CD14-positive monocyte (primary cell): ENCODE results near the gene HDGFL1. TPM values are rescaled to one million over a fixed set of nuclear protein-coding genes. Genes with fewer than 3 reads are reported as not detected.

ENCODE experiments used
- DNase-seq, 3 donors: peaks; one replicate each; pipeline ENCODE4 v3.0.0-alpha.2; 2011 to 2022
- H2AFZ ChIP-seq: 2 replicates; pipeline ENCODE4 v1.6.0; 2012; ENCODE audit warnings: mild to moderate bottlenecking, low read depth, low read length, inconsistent platforms; ENCODE audit not compliant: insufficient read depth, poor library complexity, severe bottlenecking
- H3K27ac ChIP-seq, 2 donors: 1 replicate in 1 of 2; 2 replicates in 1 of 2; pipeline ENCODE4 v1.5.1; 2012 to 2013; ENCODE audit warnings: low read length in 2 of 2, control low read depth in 1 of 2, inconsistent platforms in 1 of 2, low read depth in 1 of 2, mild to moderate bottlenecking in 1 of 2
- H3K27me3 ChIP-seq, 2 donors: one replicate each; pipeline versions ENCODE4 v1.6.0 to v1.6.1; 2011 to 2013; ENCODE audit warnings: low read length in 2 of 2; ENCODE audit not compliant: control insufficient read depth in 2 of 2, insufficient read depth in 2 of 2
- H3K36me3 ChIP-seq, 2 donors: replicated peaks in 1 of 2; 1 replicate in 1 of 2; 2 replicates in 1 of 2; pipeline versions ENCODE4 v1.5.1 to v1.6.1; 2012 to 2013; ENCODE audit warnings: low read length in 2 of 2, control low read depth in 1 of 2, inconsistent platforms in 1 of 2, mild to moderate bottlenecking in 1 of 2; ENCODE audit not compliant: insufficient read depth in 2 of 2, control insufficient read depth in 1 of 2
- H3K4me1 ChIP-seq, 2 donors: 1 replicate in 1 of 2; 2 replicates in 1 of 2; pipeline versions ENCODE4 v1.5.1 to v1.6.1; 2012 to 2013; ENCODE audit warnings: low read length in 2 of 2, control low read depth in 1 of 2, inconsistent platforms in 1 of 2, mild to moderate bottlenecking in 1 of 2, moderate library complexity in 1 of 2; ENCODE audit not compliant: insufficient read depth in 2 of 2, control insufficient read depth in 1 of 2
- H3K4me2 ChIP-seq: replicated peaks from 2 replicates; pipeline ENCODE3; 2012; ENCODE audit warnings: low read length, moderate library complexity, mild to moderate bottlenecking; ENCODE audit not compliant: poor library complexity, severe bottlenecking; ENCODE audit errors: extremely low read depth
- H3K4me3 ChIP-seq, 3 experiments: fragments of 200-600 bp in 1 of 3; sonication (generic) in 1 of 3; replicated peaks in 1 of 3; 1 replicate in 2 of 3; 2 replicates in 1 of 3; pipeline ENCODE4 v1.5.1; 2011 to 2013; ENCODE audit warnings: low read length in 3 of 3, mild to moderate bottlenecking in 3 of 3, control low read depth in 2 of 3, low read depth in 2 of 3, inconsistent platforms in 1 of 3, moderate library complexity in 1 of 3
- H3K79me2 ChIP-seq: 2 replicates; pipeline ENCODE4 v1.6.0; 2012; ENCODE audit warnings: mild to moderate bottlenecking, control low read depth, inconsistent platforms, low read length, moderate library complexity; ENCODE audit not compliant: insufficient read depth
- H3K9ac ChIP-seq: 2 replicates; pipeline ENCODE4 v1.6.0; 2017; ENCODE audit warnings: low read length, mild to moderate bottlenecking; ENCODE audit not compliant: insufficient read depth, poor library complexity, severe bottlenecking
- H3K9me3 ChIP-seq, 2 donors: replicated peaks in 1 of 2; 1 replicate in 1 of 2; 2 replicates in 1 of 2; pipeline versions ENCODE4 v1.5.1 to v1.6.1; 2012 to 2013; ENCODE audit warnings: low read length in 2 of 2, control low read depth in 1 of 2; ENCODE audit not compliant: control insufficient read depth in 1 of 2, insufficient read depth in 1 of 2
- H4K20me1 ChIP-seq: 2 replicates; pipeline ENCODE4 v1.6.0; 2012; ENCODE audit warnings: mild to moderate bottlenecking, low read length, control low read depth, moderate library complexity; ENCODE audit not compliant: insufficient read depth
- H3K27ac Mint-ChIP-seq, 7 donors: one replicate each; pipeline ENCODE4 v1.8.0; 2020; ENCODE audit warnings: mild to moderate bottlenecking in 7 of 7, mixed read lengths in 7 of 7, moderate library complexity in 6 of 7, inconsistent platforms in 2 of 7
- H3K27me3 Mint-ChIP-seq, 3 donors: one replicate each; pipeline ENCODE4 v1.8.0; 2021 to 2022; ENCODE audit warnings: low read depth in 3 of 3, mild to moderate bottlenecking in 3 of 3, mixed read lengths in 3 of 3, moderate library complexity in 3 of 3, inconsistent platforms in 1 of 3
- H3K36me3 Mint-ChIP-seq, 2 donors: one replicate each; pipeline ENCODE4 v1.8.0; 2020; ENCODE audit warnings: mixed read lengths in 2 of 2, inconsistent platforms in 1 of 2, mild to moderate bottlenecking in 1 of 2
- H3K4me1 Mint-ChIP-seq: one replicate; pipeline ENCODE4 v1.8.0; 2020; ENCODE audit warnings: mild to moderate bottlenecking, mixed read lengths
- H3K4me3 Mint-ChIP-seq, 2 donors: one replicate each; pipeline ENCODE4 v1.8.0; 2020; ENCODE audit warnings: mild to moderate bottlenecking in 2 of 2, mixed read lengths in 2 of 2, moderate library complexity in 1 of 2
- H3K9me3 Mint-ChIP-seq, 7 donors: one replicate each; pipeline ENCODE4 v1.8.0; 2020 to 2022; ENCODE audit warnings: mixed read lengths in 7 of 7, mild to moderate bottlenecking in 6 of 7, moderate library complexity in 6 of 7, inconsistent platforms in 2 of 7
- CTCF ChIP-seq: fragments of 200-600 bp; IDR thresholded peaks from one replicate; pipeline ENCODE4 v1.8.0; 2022; ENCODE audit warnings: antibody characterized with exemption, mild to moderate bottlenecking
- WGBS: methylation state at CpG from one replicate; pipeline ENCODE4 v1.1.5; 2013; ENCODE audit warnings: missing lambda C conversion rate; ENCODE audit not compliant: insufficient coverage; 5-methylcytosine and 5-hydroxymethylcytosine counted together
- intact Hi-C, 2 donors: fragments of 100-400 bp; cut with micrococcal nuclease; formaldehyde crosslinking; loops; one replicate each; pipeline versions ENCODE4 v1.15.0 to v1.15.1; 2023
- polyA plus RNA-seq, 3 donors: library from polyadenylated mRNA; depleted of rRNA in 1 of 3; unstranded in 2 of 3; stranded (reverse) in 1 of 3; fragments of 300-500 nt in 2 of 3; fragments of >200 nt in 1 of 3; fragmentation: Illumina TruSeq in 2 of 3; gene quantifications; 1 replicate in 2 of 3; 2 replicates in 1 of 3; pipeline ENCODE4 v1.2.3, GENCODE V29; 2012 to 2021

Gene HDGFL1
- polyA plus RNA-seq, 3 donors: not detected

- DNase-seq: no peak
- intact Hi-C loops: no loop called here
- Mint-ChIP-seq H3K27ac (no peak overlapping the region), H3K27me3 (no peaks in the 10 kb centered on the region), H3K36me3 (no peaks in the 10 kb centered on the region), H3K4me3 (no peak overlapping the region), H3K9me3 (peaks cover 0 to 10% (median 3%) of the 10 kb centered on the region in 7 donors), H3K4me1 (no peaks in the 10 kb centered on the region)
- H3K27me3 ChIP-seq: no peaks in the 10 kb centered on the region
- H3K9ac ChIP-seq: no peak overlapping the region
- no peaks in the 10 kb centered on the region for H3K79me2 ChIP-seq
- peaks cover 0 to 8% of the 10 kb centered on the region in 2 donors for H3K9me3 ChIP-seq
- no peak overlapping the region for H2AFZ ChIP-seq
- H4K20me1 ChIP-seq: no peaks in the 10 kb centered on the region
- H3K27ac ChIP-seq: no peak overlapping the region
- no peak overlapping the region for H3K4me3 ChIP-seq
- H3K4me1 ChIP-seq: no peaks in the 10 kb centered on the region
- TF ChIP-seq CTCF: no peak
- no peak overlapping the region for H3K4me2 ChIP-seq
- no peaks in the 10 kb centered on the region for H3K36me3 ChIP-seq
Measured at GRCh38 chr6:22544476-22544875, 24.9 kb upstream of the HDGFL1 start.

- H3K4me1 Mint-ChIP-seq: no peaks in the 10 kb centered on the region
- intact Hi-C loops: no loop called here
Measured at GRCh38 chr6:22545051-22545450, 24.3 kb upstream of the HDGFL1 start.

More at GRCh38 chr6:22545051-22545450, 24.3 kb upstream of the HDGFL1 start:
- no peak overlapping the region for H3K9ac ChIP-seq
- no peaks in the 10 kb centered on the region for H3K36me3 Mint-ChIP-seq
- H3K4me1 ChIP-seq: no peaks in the 10 kb centered on the region
- H3K27me3 ChIP-seq: no peaks in the 10 kb centered on the region
- DNase-seq: no peak
- H3K27ac Mint-ChIP-seq: no peak overlapping the region
- H2AFZ ChIP-seq: no peak overlapping the region
- peaks cover 0 to 10% (median 3%) of the 10 kb centered on the region in 7 donors for H3K9me3 Mint-ChIP-seq
- peaks cover 0 to 8% of the 10 kb centered on the region in 2 donors for H3K9me3 ChIP-seq
- TF ChIP-seq CTCF: no peak
- no peaks in the 10 kb centered on the region for H3K27me3 Mint-ChIP-seq
- H3K4me3 ChIP-seq: no peak overlapping the region
- H3K4me3 Mint-ChIP-seq: no peak overlapping the region
- H4K20me1 ChIP-seq: no peaks in the 10 kb centered on the region
- WGBS: no CpG with 5 or more reads among the region's 2 CpGs
- no peaks in the 10 kb centered on the region for H3K36me3 ChIP-seq
- H3K79me2 ChIP-seq: no peaks in the 10 kb centered on the region
- no peak overlapping the region for H3K27ac ChIP-seq
- no peak overlapping the region for H3K4me2 ChIP-seq
